SKM-1 treated with dmso at 0.1 percent for 144 hours (cell line): ENCODE data around the gene NUP42.
A peak's percentile ranks its signal among the peaks of the same experiment; 100 is the strongest.
"Not testable (repeated sequence)": the region's sequence is repeated elsewhere in the genome, so short reads cannot be mapped to it uniquely, and the experiment has no call there.

Source experiments
- DNase-seq: peaks from one replicate; lab custom pipeline; 2025; ENCODE audit not compliant: unreplicated experiment; lab: John Stamatoyannopoulos, UW

Gene NUP42, protein sequence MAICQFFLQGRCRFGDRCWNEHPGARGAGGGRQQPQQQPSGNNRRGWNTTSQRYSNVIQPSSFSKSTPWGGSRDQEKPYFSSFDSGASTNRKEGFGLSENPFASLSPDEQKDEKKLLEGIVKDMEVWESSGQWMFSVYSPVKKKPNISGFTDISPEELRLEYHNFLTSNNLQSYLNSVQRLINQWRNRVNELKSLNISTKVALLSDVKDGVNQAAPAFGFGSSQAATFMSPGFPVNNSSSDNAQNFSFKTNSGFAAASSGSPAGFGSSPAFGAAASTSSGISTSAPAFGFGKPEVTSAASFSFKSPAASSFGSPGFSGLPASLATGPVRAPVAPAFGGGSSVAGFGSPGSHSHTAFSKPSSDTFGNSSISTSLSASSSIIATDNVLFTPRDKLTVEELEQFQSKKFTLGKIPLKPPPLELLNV

DNA sequence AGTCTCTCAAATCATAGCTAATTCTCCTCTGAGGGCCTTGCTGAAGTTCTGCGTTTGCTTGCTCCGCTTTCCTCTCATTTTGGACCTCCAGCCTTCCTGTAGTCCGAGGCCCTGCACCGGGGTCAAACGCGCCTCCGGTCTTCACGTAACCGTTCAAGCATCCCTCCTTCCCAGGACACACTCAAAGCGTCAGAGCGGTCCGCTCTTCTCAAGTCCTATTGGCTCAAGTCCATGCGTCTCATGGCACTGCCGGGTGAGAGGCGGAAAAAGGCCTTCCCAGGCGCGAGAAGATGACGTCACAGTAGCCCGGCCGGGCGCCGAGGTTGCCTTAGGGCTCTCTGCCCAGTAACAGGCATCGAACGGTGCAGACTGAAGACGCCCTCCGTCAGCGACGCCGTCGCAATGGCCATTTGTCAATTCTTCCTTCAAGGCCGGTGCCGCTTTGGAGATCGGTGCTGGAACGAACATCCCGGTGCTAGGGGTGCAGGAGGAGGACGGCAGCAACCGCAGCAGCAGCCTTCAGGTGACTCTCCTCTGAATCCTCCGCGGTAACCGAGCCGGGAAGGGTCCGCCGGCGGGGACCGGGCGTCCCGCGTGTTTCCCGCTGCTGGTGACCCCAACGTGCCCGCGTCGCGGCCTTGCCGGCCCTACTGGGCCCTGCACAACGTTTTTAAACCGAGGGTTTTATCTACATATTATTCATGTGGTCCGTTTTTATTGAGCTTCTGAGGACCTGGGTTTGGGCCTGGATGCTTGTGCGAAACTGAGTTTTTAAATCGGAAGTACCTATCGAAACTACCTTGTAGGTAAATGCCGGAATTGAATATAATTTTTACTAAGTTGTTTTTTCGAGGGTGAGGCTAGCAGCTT is at the start of gene NUP42:
Gene NUP42, plus strand, starts transcription at position 365 of the 870 bp plus-strand sequence. Its CDS starts 38 bp downstream, at position 403.
- peak; percentile 99 for DNase-seq

DNA sequence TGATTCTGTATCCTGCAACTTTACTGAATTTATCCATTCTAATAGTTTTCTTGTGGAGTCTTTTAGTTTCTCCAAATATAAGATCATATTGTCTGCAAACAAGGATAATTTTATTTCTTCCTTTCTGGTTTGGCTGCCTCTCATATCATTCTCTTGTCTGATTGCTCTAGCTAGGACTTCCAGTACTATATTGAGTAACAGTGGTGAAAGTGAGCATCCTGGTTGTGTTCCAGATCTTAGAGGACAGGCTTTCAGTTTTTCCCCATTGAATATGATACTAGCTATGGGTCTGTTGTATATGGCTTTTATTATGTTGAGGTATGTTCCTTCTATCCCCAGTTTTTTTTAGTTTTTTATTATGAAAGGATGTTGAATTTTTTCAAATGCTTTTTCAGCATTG is 48.1 kb upstream of the NUP42 start:
- DNase-seq: no peak

DNA sequence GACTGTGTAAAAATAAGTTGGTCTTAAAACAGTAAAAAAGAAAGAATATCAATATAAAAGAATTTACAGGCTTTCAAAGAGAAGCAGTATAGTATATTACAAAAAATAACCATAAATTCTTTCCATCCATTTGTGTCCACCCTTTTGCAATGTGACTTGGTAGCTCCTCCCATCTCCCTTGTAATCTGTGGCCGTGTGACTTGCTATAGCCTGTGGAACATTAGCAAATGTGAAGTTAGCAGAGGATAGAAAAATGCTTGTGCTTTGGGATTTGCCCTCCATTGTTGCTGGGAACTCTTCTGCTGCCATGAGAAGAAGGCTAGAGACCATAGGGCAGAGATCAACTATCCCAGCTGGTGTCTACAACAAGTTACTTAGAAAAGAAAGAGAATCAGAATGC is 46.1 kb upstream of the NUP42 start:
- no peak for DNase-seq

DNA sequence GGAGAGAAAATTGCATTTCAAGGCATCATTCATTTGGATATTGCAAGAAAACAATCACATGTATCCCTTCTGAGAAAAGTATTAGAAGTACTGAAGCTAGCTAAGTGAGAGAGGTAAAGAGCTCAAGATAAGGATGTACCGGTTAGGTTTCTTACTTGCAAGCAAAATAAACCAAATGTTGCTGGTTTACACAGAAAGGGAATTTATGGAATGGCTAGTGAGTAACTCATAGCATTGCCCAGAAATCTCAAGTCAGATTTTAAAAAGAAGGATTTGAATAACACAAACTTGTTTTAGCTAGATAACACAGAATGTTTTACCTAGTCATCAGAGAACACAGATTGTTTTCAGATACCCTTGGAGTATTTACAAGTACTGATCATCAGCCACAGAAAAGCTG is 45.6 kb upstream of the NUP42 start:
- no peak for DNase-seq

DNA sequence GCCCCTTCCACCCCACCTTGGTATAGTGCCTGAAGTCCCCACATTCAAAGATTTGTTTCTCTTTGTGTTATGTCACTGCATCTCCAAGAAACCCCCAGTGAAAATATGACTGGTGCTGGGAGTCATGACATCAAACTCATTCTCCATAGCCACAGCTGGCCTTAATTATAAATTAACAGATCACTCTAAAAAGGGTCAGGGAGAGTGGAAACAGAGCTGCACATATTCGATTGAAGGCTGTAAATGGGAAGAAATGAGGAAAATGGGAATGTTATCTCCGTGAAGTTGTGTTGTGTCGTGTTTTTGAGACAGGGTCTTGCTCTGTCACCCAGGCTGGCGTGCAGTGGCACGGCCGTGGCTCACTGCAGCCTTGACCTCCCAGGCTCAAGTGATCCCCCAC is 24.2 kb upstream of the NUP42 start:
- no peak for DNase-seq

DNA sequence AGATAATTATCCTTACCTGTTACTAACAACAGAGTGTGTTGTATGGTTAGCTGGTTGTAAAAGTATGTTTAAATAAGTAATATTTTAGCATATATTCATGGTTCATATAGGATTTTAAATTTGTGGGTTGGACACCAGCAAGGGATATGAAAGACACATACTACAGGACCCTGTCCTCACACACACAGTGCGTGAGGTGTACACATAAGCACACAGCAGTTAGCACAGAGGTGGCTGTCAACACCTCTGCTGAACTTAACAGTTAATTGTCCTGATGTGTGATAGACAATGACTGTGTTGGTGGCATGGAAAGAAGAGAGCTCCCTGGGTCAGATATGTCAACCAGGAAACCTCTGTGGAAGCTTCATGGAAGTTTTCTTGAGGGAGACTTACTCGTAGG is 23.3 kb upstream of the NUP42 start:
- DNase-seq: no peak

DNA sequence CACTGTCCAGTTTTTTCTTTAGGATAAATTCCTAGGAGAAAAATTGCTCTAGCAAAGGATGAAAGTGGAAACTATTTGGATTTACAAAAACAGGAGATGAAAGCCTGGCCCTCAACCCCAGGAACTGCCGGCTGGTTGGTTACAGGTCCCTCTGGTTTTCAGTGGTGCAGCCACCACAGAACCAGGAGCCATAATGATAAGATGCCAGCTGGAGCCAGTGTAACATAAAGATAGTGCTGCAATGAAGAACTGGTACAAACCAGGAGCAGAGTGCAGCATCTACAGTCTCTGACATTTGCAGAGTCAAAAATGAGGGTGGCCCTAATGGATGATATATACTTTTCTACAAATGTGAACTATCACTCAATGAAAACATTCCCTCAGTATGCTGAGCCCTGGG is 20.4 kb upstream of the NUP42 start:
- no peak for DNase-seq

DNA sequence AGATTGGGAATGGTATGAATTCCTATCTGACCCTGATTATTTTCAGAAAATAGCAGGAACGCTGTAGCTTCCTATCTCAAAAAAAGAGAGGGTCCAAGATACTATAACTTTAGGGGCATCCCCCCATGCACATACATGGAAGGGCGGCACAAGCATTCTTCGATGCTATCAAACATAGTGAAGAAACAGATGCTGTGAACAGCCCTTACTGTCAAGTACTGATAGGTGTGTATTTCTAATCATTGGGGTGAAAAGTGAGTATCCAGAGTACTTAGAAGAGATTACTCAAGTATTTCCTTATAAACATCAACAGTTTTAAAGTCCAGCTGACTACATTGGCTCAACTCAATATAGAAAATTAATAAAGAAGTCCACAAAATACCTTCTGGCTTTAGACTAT is 17.0 kb upstream of the NUP42 start:
- no peak for DNase-seq

DNA sequence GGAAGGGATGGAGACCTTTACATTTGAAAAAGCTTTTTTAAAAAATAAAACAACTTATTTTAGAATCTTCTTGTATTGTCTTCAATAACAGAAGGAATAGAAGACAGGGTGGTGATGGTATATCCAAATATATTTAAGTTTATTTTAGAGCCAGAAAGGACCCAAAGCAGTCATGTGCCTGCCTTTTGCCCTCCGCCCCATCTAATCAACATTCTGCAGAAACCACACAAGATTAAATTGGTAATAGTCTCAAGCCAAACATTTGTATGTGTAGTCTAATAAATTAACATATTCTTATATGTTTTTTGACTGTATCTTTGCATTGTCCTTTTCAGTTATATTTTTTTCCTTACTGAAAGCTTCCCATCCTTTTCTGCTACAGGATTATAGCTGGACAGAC is 16.5 kb upstream of the NUP42 start:
- DNase-seq: no peak

DNA sequence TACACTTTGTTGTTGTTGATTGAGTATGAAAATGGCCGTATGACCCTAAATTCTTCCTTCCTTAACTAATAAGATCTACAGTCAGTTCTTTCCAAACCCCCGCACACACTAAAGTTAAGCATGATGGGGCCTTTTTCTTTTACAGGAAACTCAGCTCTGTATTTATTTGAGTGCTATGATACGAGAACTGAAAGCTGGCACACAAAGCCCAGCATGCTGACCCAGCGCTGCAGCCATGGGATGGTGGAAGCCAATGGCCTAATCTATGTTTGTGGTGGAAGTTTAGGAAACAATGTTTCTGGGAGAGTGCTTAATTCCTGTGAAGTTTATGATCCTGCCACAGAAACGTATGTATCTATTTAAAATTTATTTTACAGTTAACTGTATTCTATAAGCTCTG is 14.2 kb upstream of the NUP42 start:
- DNase-seq: no peak

DNA sequence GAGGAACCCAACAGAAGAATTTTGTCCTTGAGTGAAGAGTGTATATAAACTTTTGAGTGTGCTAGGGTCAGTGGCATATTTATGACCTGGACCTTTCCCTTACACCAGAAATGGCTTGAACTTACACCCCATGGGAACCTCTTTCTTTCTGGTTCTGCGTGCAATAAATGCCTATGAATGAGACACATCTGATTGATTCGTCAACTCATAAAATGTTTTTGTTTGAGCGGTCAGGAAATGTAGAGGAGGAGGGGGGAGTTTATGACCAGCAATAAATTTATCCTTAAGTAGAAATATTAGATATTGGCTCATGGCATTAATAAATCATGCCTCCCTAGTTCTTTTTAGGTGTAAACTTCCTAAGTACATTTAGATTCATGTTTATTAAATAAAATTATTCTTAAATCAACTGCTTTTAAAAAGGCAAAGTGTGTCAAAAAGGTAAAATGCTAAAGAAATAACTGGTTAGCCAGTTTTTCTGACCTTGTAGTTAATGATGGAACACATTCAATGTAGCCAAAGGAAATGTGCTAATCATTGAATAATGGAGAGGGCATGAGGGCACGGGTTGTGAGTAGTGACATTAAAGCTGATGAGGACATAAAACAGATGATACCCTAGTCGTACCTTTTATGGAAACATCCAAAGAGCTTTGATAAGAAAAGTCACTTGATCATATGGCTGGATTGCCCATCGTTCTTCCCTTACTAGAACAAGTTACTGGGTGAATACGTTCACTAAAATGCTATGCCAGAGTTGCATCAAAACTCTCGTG is 13.6 kb upstream of the NUP42 start:
- no peak for DNase-seq

DNA sequence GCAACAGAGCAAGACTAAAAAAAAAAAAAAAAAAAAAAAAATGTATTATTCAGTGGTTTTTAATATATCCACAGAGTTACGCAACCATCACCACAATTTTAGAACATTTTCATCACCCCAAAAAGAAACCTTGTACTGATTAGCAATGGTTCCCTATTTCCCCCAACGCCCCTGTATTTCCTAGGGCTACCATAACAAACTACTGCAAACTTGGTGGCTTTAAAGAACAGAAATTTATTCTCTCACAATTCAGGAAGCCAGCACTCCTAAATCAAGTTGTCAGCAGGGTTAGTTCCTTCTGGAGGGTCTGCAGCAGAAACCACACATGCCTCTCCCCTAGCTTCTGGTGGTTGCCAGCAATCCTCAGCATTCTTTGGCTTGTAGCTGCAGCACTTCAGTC is 5.9 kb upstream of the NUP42 start:
- peak; percentile 46 for DNase-seq

DNA sequence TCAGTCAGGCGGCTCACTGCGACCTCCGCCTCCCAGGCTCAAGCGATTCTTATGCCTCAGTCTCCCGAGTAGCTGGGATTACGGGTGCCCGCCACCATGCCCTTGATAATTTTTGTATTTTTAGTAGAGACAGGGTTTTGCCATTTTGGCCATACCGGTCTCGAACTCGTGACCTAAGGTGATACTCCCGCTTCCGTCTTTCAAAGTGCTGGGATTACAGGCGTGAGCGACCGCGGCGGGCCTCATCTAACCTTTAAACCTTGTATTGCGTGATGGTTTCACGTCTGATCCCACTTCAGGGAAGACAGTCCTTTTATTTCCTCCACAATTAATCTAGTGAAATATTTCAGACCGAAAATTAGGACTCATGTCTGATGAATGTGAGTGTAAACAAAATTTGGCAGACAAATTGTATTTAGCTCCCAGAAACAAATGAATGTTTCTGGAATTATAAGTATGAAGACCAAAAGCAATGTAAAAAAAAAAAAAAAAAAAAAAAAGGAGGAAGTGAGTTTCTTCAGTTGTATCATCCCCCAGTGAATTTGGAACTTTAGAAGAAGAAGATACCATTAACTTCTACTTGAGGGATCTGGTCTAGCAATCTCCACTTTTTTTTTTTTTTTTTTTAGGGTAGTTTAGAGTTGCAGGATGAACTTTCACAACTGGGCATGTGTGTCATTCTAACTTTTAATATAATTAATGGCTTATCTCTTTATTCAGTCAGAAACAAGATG is 1.6 kb downstream of the NUP42 start:
- DNase-seq: peak; percentile 29

DNA sequence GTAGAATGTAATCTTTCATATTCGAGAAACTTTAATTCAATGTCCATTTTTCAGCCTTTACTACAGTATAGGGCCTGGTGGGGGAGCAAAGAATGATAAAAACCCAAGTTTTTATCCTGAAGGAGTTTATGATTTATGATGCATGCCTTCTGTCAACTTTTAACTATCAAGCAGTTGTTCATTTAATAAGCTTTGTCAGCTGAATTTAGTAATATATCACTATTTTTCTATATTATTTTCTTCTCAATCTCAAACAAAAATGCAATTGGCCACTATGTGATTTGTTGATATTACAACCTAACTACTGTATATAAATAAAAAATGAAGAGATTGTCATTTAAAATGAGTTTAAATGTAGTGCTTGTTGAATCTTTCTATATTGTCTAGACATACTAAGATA is 2.4 kb downstream of the NUP42 start:
- no peak for DNase-seq

DNA sequence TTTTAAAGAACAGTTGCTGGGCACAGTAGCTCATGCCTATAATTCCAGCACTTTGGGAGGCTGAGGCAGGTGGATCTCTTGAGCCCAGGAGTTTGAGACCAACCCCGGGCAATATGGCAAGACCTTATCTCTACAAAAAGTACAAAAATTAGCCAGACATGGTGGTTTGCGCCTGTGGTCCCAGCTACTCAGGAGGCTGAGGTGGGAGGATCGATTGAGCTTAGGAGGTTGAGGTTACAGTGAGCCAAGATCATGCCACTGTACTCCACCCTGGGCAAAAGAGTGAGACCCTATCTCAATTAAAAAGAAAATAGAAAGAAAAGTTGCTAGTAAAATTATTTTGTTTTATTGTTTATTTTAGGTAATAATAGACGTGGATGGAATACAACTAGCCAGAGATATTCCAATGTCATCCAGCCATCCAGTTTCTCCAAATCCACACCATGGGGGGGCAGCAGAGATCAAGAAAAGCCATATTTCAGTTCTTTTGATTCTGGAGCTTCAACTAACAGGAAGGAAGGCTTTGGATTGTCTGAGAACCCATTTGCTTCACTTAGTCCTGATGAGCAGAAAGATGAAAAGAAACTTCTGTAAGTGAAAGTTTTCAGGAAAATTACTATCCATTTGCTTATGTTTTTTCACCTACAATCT is 3.0 kb downstream of the NUP42 start:
- DNase-seq: peak; percentile 18

DNA sequence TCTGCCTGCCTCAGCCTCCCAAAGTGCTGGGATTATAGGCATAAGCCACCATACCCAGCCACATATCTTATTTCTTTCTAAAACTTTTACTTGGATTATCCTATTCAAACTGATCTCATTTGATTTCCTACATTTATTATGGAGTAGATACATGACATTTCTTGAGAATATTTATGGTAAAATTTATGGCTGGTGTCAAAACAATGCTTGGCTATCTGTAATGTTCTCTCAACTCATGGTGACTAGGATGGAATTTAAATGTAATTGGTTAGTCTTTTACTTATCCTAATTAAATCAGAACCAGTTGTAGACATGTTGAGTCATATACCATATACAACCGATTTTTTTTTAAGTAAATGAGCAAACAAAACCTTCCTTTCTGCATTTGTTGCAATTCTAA is 4.1 kb downstream of the NUP42 start:
- DNase-seq: no peak

DNA sequence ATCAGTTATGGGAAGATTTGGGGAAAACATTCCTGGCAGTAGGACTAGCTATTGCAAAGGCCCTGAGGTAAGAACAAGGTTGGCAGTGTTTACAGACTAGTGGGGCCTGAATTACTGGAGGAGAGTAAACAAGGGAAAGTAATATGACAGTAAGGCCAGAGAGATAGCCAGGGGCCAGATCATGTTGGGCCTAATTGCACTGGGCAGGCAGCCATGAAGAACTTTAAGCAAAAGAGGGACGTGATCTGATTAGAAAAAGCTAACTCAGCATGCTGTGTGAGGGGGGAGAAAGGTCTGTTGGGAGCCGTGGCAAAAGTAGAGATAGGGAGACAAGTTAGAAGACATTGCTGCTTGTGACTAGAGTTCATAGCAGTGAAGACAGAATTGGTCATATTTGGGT is 9.2 kb downstream of the NUP42 start:
- DNase-seq: no peak

DNA sequence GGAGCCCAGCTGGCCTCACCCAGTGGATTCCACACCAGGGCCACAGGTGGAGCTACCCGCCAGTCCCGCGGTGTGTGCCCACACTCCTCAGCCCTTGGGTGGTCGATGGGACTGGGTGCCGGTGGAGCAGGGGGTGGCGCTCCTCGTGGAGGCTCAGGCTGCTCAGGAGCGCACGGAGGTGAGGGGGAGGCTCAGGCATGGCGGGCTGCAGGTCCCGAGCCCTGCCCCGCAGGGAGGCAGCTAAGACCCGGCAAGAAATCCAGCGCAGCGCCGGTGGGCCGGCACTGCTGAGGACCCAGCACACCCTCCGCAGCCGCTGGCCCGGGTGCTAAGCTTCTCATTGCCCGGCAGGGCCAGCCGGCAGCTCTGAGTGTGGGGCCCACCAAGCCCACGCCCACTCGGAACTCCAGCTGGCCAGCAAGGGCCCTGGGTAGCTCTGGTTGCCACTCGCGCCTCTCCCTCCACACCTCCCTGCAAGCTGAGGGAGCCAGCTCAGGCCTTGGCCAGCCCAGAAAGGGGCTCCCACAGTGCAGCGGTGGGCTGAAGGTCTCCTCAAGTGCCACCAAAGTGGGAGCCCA is 11.9 kb downstream of the NUP42 start:
- DNase-seq: not testable (repeated sequence)

DNA sequence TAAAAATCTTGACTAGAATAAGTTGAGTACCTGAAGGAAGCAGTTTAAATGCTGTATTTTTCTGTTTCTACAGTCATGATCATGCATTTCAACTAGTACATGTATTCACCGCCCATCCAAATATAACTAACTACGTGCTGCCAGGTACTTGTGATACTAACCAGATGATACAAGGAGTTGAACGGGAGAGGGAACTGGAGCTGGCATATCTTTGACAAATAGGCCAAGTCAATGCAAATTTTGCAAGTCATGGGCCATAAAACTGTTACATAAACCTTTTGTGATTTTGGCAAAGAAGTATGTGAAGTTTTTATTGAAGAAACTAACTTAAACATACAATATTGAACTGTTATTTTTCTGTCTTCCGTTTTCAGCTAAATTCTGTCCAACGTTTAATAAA is 14.5 kb downstream of the NUP42 start:
- no peak for DNase-seq

DNA sequence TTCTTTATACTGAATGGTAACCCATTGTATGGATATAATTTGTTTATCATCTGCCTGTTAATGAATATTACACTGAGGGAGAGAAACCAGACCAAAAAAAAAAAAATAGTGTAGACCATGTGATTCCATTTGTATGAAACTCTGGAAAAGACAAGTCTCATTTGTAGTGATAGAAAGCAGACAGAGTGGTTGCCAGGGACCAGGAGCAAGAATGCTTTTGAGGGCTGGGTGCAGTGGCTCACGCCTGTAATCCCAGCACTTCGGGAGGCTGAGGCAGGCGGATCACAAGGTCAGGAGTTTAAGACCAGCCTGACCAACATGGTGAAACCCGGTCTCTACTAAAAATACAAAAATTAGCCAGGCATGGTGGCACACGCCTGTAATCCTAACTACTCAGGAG is 15.9 kb downstream of the NUP42 start:
- not testable (repeated sequence) for DNase-seq
